Endothelial cell of umbilical vein (primary cell): ENCODE results near the gene IGSF11. TPM values are rescaled to one million over a fixed set of nuclear protein-coding genes. Genes with fewer than 3 reads are reported as not detected.

Source experiments
- BruUV-seq: library from RNA; stranded (reverse); fragments of 400-500 nt; replicated peaks from 2 replicates; lab custom pipeline; 2021; lab: Mats Ljungman, UMichigan
- CTCF ChIA-PET: fragments of 300-600, 350-600 bp; sonication (Branson Sonifier 250); formaldehyde crosslinking; loops from one replicate; lab custom pipeline; 2021; ENCODE audit warnings: antibody characterized with exemption, inconsistent platforms; lab: Charles Lee
- POLR2A ChIA-PET: fragments of 300-600, 350-600 bp; sonication (Branson Sonifier 250); formaldehyde crosslinking; loops from one replicate; lab custom pipeline; 2021; ENCODE audit warnings: antibody characterized with exemption, inconsistent platforms; lab: Charles Lee
- DNase-seq: peaks from one replicate; pipeline ENCODE4 v3.0.0-alpha.2; 2011; ENCODE audit warnings: low read depth, low spot score
- FAIRE-seq: peaks from 2 replicates; lab custom pipeline; 2011; peaks lifted over from hg19 to GRCh38; lab: Jason Lieb, UNC
- H2AFZ ChIP-seq: 2 replicates; pipeline ENCODE4 v1.6.0; 2012; ENCODE audit warnings: low read depth, low read length, control low read depth, inconsistent platforms
- H3K27ac ChIP-seq: 2 replicates; pipeline ENCODE4 v1.5.1; 2011; ENCODE audit warnings: low read depth, mild to moderate bottlenecking, control low read depth, low read length, moderate library complexity; ENCODE audit not compliant: insufficient read depth
- H3K27me3 ChIP-seq, 2 experiments: 2 replicates each; pipeline versions ENCODE4 v1.6.0 to v1.6.1; 2011; ENCODE audit warnings: low read length in 2 of 2, mixed read lengths in 1 of 2; ENCODE audit not compliant: control insufficient read depth in 2 of 2, insufficient read depth in 2 of 2
- H3K36me3 ChIP-seq, 2 experiments: 2 replicates in 1 of 2; 3 replicates in 1 of 2; pipeline ENCODE4 v1.5.1; 2011; ENCODE audit warnings: low read length in 2 of 2, mild to moderate bottlenecking in 1 of 2, moderate library complexity in 1 of 2; ENCODE audit not compliant: control insufficient read depth in 2 of 2, insufficient read depth in 2 of 2; ENCODE audit errors: extremely low read depth in 1 of 2
- H3K4me1 ChIP-seq: 3 replicates; pipeline ENCODE4 v1.5.1; 2011; ENCODE audit warnings: mild to moderate bottlenecking, low read length; ENCODE audit not compliant: control insufficient read depth, insufficient read depth; ENCODE audit errors: extremely low read depth
- H3K4me2 ChIP-seq: 2 replicates; pipeline ENCODE4 v1.6.1; 2011; ENCODE audit warnings: low read length, control low read depth, mixed read lengths; ENCODE audit not compliant: insufficient read depth
- H3K4me3 ChIP-seq, 3 experiments: fragments of 200-600 bp in 1 of 3; sonication (generic), shearing (Covaris generic) in 1 of 3; replicated peaks in 1 of 3; 2 replicates each; pipeline ENCODE4 v1.5.1; 2011 to 2016; ENCODE audit warnings: control low read depth in 3 of 3, low read length in 3 of 3, mild to moderate bottlenecking in 2 of 3, inconsistent platforms in 1 of 3, low read depth in 1 of 3, moderate library complexity in 1 of 3; ENCODE audit not compliant: insufficient read depth in 1 of 3
- H3K79me2 ChIP-seq: 2 replicates; pipeline ENCODE4 v1.6.0; 2012; ENCODE audit warnings: low read length, inconsistent platforms; ENCODE audit not compliant: control insufficient read depth, insufficient read depth
- H3K9ac ChIP-seq: replicated peaks from 2 replicates; pipeline ENCODE3; 2011; ENCODE audit warnings: low read length, control low read depth; ENCODE audit not compliant: insufficient read depth; ENCODE audit errors: extremely low read depth
- H3K9me1 ChIP-seq: replicated peaks from 3 replicates; pipeline ENCODE4 v1.6.0; 2011; ENCODE audit warnings: mild to moderate bottlenecking, low read length; ENCODE audit not compliant: control insufficient read depth, insufficient read depth; ENCODE audit errors: extremely low read depth
- H3K9me3 ChIP-seq: replicated peaks from 2 replicates; pipeline ENCODE4 v1.5.1; 2012; ENCODE audit warnings: low read length, inconsistent platforms; ENCODE audit not compliant: control insufficient read depth, insufficient read depth
- H4K20me1 ChIP-seq: replicated peaks from 2 replicates; pipeline ENCODE3; 2011; ENCODE audit warnings: mild to moderate bottlenecking, low read length; ENCODE audit not compliant: control insufficient read depth, insufficient read depth; ENCODE audit errors: extremely low read depth
- EZH2 ChIP-seq: IDR thresholded peaks from 2 replicates; pipeline ENCODE4 v1.6.1; 2012; ENCODE audit warnings: borderline replicate concordance, low read depth, mild to moderate bottlenecking, moderate library complexity, low read length, inconsistent platforms; ENCODE audit not compliant: severe bottlenecking
- FOS ChIP-seq: IDR thresholded peaks from 2 replicates; pipeline ENCODE4 v1.6.1; 2011; ENCODE audit warnings: mild to moderate bottlenecking, low read length, moderate library complexity, borderline replicate concordance; ENCODE audit not compliant: insufficient read depth
- GATA2 ChIP-seq: IDR thresholded peaks from 2 replicates; pipeline ENCODE4 v1.7.0; 2011; ENCODE audit warnings: low read depth, mild to moderate bottlenecking, moderate library complexity, mixed read lengths, low read length; ENCODE audit not compliant: insufficient read length, insufficient read depth
- JUN ChIP-seq: IDR thresholded peaks from 2 replicates; pipeline ENCODE4 v1.6.1; 2011; ENCODE audit warnings: borderline replicate concordance, low read depth; ENCODE audit not compliant: insufficient read length, insufficient read depth
- MAX ChIP-seq: IDR thresholded peaks from 2 replicates; pipeline ENCODE4 v1.6.1; 2011; ENCODE audit not compliant: insufficient read depth, insufficient read length
- MYC ChIP-seq: IDR thresholded peaks from one replicate; pipeline ENCODE4 v1.6.1; 2011; ENCODE audit warnings: mild to moderate bottlenecking, low read depth, low read length
- POLR2A ChIP-seq: IDR thresholded peaks from 2 replicates; pipeline ENCODE4 v1.6.1; 2012; ENCODE audit warnings: low read depth, mild to moderate bottlenecking, control low read depth, low read length
- POLR2AphosphoS5 ChIP-seq: IDR thresholded peaks from 2 replicates; pipeline ENCODE4 v1.6.1; 2012; ENCODE audit warnings: low read depth, mild to moderate bottlenecking, control low read depth, low read length, moderate library complexity; ENCODE audit not compliant: insufficient read depth
- dilution Hi-C: fragments of 300-500 bp; cut with MboI; formaldehyde crosslinking; loops from one replicate; pipeline ENCODE4 v1.15.0; 2019; ENCODE audit warnings: low sequenced_read_pairs; ENCODE audit not compliant: extremely low pct_ligation_motif_present
- intact Hi-C: fragments of 100-400 bp; cut with micrococcal nuclease; formaldehyde crosslinking; loops from one replicate; pipeline ENCODE4 v1.10.0; 2022
- polyA plus RNA-seq, 4 experiments: library from polyadenylated mRNA; depleted of rRNA in 3 of 4; stranded (reverse) in 3 of 4; unstranded in 1 of 4; fragments of >200 nt; gene quantifications; 2 replicates each; pipeline versions ENCODE4 v1.2.1 to v1.2.3, GENCODE V29; 2011 to 2012; ENCODE audit warnings: missing spikeins in 1 of 4
- total RNA-seq: library from RNA; stranded (reverse); gene quantifications from 2 replicates; pipeline ENCODE4 v1.2.3, GENCODE V29; 2021
- TF ChIP-seq, protein P1 (sequence below), 2 donors: IDR thresholded peaks; 1 replicate in 1 of 2; 2 replicates in 1 of 2; pipeline ENCODE4 v1.5.1; 2011; ENCODE audit warnings: low read length in 2 of 2, mild to moderate bottlenecking in 2 of 2, moderate library complexity in 2 of 2, control low read depth in 1 of 2, inconsistent platforms in 1 of 2, low read depth in 1 of 2; ENCODE audit not compliant: insufficient read depth in 1 of 2; ENCODE audit errors: extremely low read depth in 1 of 2

The IGSF11 gene
- total and polyA plus RNA-seq, 2 donors (not counting 3 experiments of a cell fraction or from before 2014, with no cell fraction given), result not detected

DNA sequence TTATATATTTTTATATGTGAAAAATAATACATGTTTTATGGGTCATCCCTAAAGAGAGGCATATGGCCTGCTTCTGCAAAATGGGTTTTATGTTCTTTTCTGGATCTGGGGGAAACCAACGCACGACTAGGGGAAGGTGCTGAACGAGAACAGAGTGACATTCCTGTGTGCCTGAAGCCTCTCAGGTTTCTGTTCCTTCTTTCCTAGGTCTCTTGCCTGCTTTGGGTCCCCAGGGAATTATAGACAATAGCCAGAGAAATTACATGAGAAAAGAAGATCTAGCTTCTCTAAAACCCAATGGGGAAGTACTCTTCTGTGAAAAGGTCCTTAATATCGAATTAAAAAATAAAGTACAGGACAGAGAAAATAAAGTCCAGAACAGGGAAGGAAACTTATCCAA, 66.5 kb downstream of the IGSF11 start:
- ChIA-PET POLR2A (no interaction called here), CTCF (no interaction called here)

More for the DNA sequence above, 66.5 kb downstream of the IGSF11 start:
- Histone ChIP-seq H3K4me1 (no peaks in the 10 kb centered on the region), H3K9ac (no peak overlapping the region), H3K27ac (no peak overlapping the region), H3K79me2 (no peaks in the 10 kb centered on the region), H4K20me1 (no peaks in the 10 kb centered on the region), H2AFZ (no peak overlapping the region), H3K9me3 (no peaks in the 10 kb centered on the region), H3K27me3 (peaks cover 0 to 2% of the 10 kb centered on the region in 2 experiments), H3K36me3 (no peaks in the 10 kb centered on the region), H3K4me2 (no peak overlapping the region), H3K9me1 (no peaks in the 10 kb centered on the region), H3K4me3 (no peak overlapping the region)
- TF ChIP-seq FOS (no peak), EZH2 (no peak), POLR2A (no peak), POLR2AphosphoS5 (no peak), MAX (no peak), JUN (no peak), MYC (no peak), GATA2 (no peak)
- TF ChIP-seq, protein P1, sequence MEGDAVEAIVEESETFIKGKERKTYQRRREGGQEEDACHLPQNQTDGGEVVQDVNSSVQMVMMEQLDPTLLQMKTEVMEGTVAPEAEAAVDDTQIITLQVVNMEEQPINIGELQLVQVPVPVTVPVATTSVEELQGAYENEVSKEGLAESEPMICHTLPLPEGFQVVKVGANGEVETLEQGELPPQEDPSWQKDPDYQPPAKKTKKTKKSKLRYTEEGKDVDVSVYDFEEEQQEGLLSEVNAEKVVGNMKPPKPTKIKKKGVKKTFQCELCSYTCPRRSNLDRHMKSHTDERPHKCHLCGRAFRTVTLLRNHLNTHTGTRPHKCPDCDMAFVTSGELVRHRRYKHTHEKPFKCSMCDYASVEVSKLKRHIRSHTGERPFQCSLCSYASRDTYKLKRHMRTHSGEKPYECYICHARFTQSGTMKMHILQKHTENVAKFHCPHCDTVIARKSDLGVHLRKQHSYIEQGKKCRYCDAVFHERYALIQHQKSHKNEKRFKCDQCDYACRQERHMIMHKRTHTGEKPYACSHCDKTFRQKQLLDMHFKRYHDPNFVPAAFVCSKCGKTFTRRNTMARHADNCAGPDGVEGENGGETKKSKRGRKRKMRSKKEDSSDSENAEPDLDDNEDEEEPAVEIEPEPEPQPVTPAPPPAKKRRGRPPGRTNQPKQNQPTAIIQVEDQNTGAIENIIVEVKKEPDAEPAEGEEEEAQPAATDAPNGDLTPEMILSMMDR (IDR thresholded peaks at IDR 0.05; ENCODE audit: extremely low read depth in 1 of 2, insufficient read depth in 1 of 2, low read depth in 1 of 2, low read length in 2 of 2), result no peak
- dilution Hi-C loops, result no loop called here
- FAIRE-seq, result no peak
- intact Hi-C loops, result no loop called here
- no peak for DNase-seq
- no TSS peak for BruUV-seq
